ENCODE measurements around the gene GPD1L. TPM values are rescaled to one million over a fixed set of nuclear protein-coding genes. Genes with fewer than 3 reads are reported as not detected.

GPD1L gene
- total RNA-seq, 4 donors from 2014 or later: 54.8 to 114 (median 107) TPM

GRCh38 chr3:32198714-32199113 is 92.3 kb downstream of the GPD1L start:
- no peak for DNase-seq (ENCODE audit: low spot score)
- no peak for ATAC-seq (ENCODE audit: low FRiP score)
- TF ChIP-seq CTCF (IDR thresholded peaks at IDR 0.05): no peak

- no peak for TF ChIP-seq CTCF (IDR thresholded peaks at IDR 0.05)
- ATAC-seq (ENCODE audit: low FRiP score) (peak; percentile 65), DNase-seq (ENCODE audit: low spot score) (peak; percentile 24)
Observed at GRCh38 chr3:32200490-32200889, 94.1 kb downstream of the GPD1L start.

GRCh38 chr3:32200992-32201758 is 94.8 kb downstream of the GPD1L start:
- no peak for TF ChIP-seq CTCF (IDR thresholded peaks at IDR 0.05)
- DNase-seq (ENCODE audit: low spot score): no peak
- ATAC-seq (ENCODE audit: low FRiP score): peak; percentile 52

- TF ChIP-seq CTCF (IDR thresholded peaks at IDR 0.05): no peak
- DNase-seq (ENCODE audit: low spot score): no peak
- ATAC-seq (ENCODE audit: low FRiP score): no peak
Observed at GRCh38 chr3:32202496-32202895, 96.1 kb downstream of the GPD1L start.

- ATAC-seq (ENCODE audit: low FRiP score) (no peak), DNase-seq (ENCODE audit: low spot score) (no peak)
- no peak for TF ChIP-seq CTCF (IDR thresholded peaks at IDR 0.05)
Observed at GRCh38 chr3:32203854-32204253, 97.4 kb downstream of the GPD1L start.

- no peak for ATAC-seq (ENCODE audit: low FRiP score)
- no peak for TF ChIP-seq CTCF (IDR thresholded peaks at IDR 0.05)
Observed at GRCh38 chr3:32208447-32208846, 102.0 kb downstream of the GPD1L start.

GRCh38 chr3:32215185-32215584 is 108.8 kb downstream of the GPD1L start:
- ATAC-seq (ENCODE audit: low FRiP score) (no peak), DNase-seq (ENCODE audit: low spot score) (no peak)
- no peak for TF ChIP-seq CTCF (IDR thresholded peaks at IDR 0.05)

More at GRCh38 chr3:32208447-32208846, 102.0 kb downstream of the GPD1L start:
- no peak for DNase-seq (ENCODE audit: low spot score)

Measured in omental fat pad (tissue), 4 donors.